GM19395 (cell line): ENCODE measurements around the gene ZMAT5.

Experiments
- ATAC-seq: cut with Tn5 transposase; IDR thresholded peaks from one replicate; pipeline ENCODE4 v1.9.1; 2021; ENCODE audit warnings: mild to moderate bottlenecking, moderate library complexity; ENCODE audit not compliant: unreplicated experiment

Gene ZMAT5

DNA sequence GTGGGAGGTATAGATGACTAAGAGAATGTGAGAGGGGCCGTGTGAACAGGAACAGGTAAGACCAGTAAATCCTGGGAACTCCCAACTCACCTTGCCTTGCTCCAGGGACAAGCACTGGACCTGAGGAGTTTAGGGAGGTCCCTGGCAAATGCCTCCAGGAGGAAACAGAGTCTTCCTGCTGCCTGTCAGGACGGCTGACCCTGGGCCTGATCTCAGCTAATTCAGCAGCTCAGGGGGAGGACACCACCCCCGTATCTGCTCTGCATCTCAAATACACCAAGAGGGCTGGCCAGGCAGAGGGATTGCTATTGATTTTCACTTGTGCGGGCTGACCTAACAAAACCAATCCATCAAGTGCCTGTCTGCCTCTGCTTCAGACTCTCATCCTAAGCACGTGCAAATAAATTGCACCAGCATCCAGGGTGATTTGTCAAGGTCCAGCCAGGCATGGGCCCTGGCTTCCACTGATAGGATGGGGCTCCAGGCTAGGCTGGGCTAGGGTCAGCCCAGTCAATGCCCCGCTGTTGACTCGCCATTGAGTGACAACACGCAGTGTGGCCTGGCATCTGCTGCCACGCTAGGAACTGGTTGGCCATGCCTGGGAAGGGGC is 20.7 kb upstream of the ZMAT5 start:
- no peak for ATAC-seq

DNA sequence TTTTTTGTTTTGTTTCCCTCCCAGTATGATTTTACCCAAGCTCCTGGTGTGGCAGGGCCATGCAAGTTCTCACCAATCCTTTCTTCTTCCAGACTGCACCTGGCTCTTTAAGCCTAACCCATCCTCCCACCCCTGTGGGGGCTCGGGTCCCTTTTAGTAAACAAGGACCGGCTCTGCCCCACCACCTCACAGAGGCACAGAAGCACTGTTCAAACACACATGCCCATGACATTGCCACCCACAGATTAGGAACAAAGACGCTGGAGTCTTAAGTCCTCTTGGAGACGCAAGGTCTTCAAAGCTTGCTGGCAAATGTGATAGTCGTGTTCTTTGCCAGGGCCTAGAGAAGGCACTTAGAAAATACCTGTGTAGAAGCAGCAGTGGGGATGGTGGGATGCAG is 19.2 kb upstream of the ZMAT5 start:
- ATAC-seq = no peak

DNA sequence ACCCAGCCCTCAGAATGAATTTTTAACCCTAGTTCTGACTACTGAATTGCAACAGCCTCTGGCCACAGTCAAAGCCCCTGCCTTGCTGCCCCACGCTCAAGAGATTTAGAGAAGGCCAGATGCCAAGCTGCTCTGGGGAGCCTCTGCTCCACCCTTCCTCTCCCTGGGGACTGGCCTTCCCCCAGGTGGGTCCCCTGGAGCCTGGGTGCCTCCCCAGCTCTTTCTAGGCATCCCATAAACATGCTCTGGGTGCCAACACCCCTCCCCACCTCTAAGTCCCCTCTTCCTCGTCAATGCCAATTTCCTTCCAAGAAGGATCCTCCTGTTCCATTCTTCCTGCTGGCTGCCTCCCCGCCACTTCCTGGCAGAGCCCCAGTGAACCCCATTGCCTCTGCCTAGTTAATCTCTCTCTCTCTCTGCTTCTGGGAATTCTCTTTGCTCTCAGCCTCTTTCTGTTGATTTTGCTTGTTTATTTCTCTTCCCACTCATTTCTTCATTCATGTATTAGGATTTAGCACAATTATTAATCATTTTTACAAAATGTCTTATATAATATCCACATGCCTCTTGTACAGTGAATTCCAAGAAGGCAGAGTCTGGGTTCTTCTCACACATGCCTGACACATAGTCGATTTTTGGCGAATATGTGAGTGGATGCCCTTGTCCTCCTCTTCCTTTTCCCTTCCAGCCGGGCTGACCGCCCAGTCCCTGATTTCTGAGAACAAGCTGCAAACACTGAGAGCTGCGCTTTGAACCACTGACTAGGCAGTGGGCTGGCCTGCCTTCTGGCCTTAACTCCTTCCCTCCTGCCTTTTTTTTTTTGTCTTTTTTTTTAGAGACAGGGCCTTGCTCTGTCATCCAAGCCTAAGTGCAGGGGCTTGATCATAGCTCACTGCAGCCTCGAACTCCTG is 17.9 kb upstream of the ZMAT5 start:
- no peak for ATAC-seq

DNA sequence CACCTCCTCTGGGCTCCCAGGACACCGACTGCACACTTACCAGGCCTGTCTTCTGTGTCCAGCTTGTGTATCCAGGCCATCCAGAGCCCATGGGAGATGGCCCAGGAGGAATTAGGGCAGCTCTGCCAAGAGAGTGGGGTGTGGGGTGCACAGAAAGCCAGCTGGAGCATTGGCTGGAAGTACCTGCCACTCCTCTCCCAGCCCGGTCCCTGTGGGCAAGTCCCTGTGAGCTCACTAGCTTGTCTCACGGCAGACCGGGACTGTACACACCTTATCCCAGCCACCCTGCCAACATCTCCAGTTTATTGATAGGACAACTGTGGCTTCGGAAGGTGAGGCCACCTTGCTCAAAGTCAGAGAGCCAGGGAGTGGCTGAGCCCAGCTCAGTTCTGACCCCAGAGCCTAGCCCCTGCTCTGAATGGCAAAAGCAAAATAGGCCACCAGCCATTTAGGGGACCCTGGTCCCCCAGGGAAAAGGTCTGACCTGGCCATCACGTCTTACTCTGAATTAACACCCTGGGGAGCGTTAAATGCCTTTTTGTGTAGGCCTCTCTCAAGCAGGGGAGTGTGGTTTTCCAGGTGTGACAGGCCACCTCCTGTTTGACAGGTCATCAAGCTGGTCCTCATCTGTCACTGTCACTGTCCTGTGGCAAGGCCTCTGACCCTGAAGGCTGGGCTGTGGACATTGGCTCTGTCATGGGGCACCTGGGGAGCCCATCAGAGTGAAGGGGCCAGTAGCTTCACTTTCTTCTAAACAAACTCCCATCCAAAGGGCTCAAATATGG is 15.4 kb upstream of the ZMAT5 start:
- no peak for ATAC-seq

DNA sequence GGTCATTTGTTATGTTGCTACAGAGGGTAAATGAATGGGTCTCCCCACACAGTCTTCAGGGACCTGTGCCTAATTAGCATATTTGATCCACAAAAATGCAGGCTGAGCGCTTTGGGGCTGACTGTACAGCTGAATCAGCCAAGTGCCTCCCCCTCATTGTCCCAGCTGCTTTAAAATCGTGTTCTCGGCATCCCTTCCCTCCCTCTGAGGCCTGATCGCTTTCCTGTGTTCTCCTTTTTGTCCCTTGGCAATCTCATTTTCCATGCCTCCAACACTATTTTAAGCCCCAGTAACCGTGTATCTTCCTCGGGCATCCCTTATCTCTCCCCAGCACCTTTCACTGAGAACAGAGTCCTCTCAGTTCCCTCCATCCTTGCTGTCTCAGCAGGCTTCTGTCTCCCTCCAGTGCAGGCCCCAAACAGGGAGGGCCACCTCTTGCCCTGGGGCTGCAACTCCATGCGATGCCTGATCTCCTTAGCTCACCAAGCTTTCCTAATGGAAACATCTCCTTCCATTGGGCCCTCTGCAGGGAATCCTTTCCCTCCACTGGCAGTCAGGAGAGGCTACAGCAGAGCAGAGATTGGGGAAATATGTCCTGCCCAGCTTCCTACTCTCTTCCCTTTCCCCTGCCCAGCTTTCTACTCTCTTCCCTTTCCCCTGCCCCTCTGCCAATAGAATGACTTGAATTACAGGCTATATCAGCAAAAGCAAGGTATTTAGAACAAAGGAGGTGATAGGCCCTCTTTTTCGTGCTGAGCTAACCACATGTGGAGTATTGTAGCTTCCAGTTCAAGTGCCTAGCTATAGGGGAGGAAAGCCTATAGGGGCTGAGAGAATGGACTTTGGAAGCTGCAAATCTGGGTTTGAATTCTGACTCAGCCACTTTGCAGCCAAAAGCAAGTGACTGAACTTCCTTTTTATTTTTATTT is 14.2 kb upstream of the ZMAT5 start:
- no peak for ATAC-seq

DNA sequence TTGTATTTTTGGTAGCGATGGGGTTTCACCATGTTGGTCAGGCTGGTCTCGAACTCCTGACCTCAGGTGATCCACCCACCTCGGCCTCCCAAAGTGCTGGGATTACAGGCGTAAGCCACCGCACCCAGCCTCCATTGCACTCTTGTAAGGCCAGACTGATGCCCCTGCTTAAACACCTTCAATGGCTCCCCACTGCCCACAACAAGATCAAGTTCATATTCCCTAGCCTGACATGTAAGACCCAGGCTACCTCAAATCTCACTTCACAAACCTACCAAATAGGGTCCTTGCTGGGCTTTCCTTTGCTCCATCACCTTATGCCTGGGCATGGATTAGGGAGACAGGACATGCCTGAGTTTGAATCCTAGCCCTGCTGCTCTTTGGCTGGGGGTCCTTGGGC is 13.4 kb upstream of the ZMAT5 start:
- ATAC-seq = no peak

DNA sequence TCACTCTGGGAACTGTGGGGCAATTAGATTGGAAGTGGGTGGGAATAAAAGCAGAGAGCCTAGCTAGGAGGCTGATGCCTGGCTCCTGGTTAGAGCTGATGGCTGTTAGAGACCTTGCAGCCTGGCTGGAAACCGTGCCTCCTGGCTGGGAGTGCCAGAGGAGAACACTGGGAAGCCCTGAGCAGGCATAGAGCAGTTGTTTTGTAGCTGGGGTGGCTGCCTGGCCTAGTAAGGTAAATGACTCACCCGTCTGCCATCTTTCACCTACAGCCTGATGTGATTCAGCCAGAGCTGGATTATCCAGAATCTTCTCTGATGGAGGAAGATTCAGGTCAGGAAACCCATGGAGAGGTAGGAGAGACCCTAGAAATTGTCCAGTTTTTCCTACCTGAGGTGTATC is 6.4 kb upstream of the ZMAT5 start:
- ATAC-seq = no peak

DNA sequence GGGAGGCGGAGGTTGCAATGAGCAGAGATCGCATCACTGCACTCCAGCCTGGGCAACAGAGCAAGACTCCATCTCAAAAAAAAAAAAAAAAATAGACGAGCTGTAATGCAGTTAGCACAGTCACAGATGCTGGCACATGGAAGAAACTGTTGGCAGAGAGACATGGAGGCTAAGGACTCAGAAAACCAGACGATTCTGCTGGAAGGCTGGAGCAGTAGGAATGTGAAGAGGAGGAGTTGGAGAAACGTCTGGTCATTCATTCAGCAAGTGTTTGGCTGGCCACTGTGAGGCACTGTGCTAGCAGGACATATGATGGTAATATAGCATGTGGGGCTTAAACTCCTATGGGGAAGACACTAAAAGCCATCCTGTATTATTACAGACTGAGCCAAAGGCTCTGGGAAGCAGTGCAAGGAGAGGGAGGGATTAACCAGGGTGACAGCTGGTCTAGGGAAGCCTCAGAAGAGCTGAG is 5.4 kb upstream of the ZMAT5 start:
- no peak for ATAC-seq

DNA sequence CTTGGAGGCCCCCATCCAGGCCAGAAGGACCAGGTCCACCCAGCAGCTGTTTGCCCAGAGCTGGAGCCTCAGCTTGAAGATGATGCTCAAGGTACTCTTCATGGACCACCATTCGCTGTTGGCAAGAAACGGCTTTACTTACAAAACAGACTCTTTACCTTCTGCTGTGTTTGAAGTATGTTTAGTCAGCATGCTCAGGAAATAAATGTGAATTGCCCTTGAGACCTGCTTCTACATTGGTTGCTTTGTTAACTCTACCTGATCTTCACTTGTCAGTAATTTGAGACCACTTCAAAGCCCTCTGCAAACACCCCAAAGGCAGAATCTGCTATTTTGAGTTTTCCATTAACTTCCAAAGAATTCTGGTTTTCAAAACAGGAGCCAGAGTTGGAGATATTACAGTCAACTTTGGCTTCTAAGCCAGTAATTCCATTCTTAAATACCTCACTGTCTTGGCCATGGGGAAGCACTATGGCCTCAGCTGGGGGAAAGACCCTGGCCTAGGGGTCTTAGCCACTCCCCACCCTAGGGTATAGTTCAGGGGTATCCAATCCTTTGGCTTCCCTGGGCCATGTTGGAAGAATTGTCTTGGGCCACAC is 3.0 kb upstream of the ZMAT5 start:
- no peak for ATAC-seq

DNA sequence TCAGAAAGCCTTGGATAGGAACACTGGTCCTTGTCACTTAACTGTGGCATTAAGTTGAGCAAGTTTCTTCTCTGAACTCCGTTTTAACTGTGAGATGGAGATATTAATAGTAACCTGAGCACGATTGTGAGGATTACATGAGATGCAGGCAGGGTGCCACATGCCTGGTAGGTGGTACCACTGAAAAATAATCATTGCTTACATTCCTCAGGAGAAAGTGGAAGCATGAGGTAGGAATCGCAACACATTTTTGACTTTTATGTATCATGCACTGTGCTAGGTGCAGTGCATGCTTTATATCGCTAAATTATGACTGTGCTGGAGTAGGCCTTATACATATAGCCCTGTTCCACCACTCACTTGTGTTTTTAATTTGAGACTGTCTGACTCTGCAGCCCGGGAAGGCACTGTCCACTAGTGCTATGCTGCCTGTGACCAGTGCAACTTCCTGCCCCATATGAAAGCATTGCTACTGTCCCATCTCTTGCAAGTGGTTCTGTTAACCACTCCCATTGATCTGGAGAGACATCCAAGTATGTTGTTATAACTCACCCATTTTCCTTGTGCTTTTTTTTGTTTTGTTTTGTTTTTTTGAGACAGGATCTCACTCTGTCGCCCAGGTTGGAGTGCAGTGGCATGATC is 1.4 kb upstream of the ZMAT5 start:
- no peak for ATAC-seq

DNA sequence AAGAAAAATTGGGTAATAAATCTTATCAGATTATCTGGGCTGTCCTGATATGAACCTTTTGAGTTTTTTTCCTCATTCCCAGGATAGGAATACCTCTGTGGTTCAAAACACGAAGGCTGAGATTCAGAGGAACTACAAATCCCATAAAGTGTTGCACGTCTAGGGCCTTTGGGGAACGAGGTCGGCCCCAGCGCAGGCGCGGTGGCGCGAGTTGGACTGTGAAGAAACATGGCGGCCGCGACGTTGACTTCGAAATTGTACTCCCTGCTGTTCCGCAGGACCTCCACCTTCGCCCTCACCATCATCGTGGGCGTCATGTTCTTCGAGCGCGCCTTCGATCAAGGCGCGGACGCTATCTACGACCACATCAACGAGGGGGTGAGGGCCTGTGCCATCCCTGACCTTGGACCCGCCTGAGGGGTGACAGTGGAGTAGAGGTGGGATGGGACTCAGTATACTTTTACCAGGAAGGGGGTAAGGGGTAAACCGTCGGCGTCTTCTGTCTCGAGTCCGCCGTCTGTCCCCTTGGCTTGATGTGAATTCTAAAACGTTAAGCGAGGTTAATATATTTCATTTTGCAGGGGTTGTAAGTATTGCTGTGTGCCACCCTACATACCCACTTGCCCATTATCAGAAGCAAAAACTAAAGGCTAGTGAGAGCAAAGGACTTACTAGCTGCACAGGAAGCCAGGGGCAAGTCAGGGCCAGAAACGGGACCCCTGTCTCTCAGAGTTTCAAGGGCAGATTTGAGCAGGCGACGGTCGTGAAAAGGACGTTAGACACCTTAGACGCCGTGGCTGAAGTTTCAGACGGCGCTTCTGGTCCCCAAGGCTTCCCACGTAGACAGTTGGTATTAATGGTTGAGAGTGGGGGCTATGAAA is 604 bp upstream of the ZMAT5 start, which contains the start of gene UQCR10:
TSS of gene UQCR10 (plus strand) at position 199 of the 881 bp plus-strand sequence. CDS start at position 229, 30 bp downstream.
- peak; percentile 62 for ATAC-seq

DNA sequence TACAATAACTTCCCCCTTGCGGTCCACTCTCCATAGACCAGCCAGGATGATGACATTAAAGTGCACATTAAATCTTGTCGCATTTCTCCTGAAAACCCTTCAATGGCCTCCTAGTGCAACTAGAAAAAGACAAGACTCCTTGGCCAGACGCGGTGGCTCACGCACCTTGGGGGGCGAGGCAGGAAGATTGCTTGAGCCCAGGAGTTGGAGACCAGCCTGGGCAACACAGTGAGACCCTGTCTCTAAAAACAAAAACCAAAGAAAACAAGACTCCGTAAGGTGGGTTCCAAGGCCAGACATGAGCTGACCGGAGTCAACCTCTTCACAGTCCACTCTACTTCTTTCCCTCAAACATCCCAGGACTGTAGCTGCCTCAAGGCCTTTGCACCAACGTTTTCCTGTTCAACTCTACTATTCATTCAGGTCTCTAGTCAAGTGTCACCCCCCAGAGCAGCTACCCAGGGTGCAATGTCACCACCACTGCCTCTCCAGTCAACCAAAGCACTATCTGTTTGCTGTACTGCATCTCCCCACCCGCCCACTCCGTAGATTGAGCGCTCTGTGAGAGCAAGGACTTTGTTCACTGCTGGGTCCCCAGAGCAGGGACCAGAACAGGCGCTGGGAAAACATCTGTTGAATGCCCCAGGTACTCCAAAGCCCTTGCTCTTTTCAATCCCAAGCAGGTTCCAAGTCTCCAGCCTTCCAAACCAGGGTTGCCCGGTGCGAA is 739 bp downstream of the ZMAT5 start:
- ATAC-seq = peak; percentile 8

DNA sequence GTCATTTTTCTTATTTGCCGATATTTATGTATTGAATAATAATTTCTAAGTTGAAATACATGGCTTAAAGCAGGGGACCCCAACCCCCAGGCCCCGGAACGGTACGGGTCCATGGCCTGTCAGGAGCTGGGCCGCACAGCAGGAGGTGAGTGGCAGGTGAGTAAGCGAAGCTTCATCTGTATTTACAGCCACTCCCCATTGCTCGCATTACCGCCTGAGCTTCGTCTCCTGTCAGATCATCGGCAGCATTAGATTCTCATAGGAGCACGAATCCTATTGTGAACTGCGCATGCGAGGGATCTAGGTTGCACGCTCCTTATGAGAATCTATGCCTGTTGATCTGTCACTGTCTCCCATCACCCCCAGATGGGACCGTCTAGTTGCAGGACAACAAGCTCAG is 4.5 kb downstream of the ZMAT5 start:
- ATAC-seq = no peak

DNA sequence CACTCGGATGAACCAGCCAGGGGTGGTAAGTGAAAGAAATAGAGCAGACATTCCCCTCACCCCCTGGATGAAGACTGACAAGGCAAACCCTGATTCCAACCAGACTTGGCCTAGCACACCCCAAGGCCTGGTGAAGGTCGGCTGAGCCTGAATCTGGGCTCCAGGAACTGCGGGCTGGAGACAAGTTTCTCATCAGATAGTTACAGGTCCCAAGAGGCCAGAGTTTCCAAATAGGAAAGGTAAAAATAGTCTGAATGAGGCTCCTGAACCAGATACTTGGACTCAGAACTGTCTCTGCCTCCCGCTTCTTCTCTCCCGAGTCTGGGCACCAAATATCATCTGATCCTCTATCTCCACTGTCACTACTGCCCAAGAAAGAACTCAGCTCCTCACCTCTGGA is 7.8 kb downstream of the ZMAT5 start:
- ATAC-seq = no peak

DNA sequence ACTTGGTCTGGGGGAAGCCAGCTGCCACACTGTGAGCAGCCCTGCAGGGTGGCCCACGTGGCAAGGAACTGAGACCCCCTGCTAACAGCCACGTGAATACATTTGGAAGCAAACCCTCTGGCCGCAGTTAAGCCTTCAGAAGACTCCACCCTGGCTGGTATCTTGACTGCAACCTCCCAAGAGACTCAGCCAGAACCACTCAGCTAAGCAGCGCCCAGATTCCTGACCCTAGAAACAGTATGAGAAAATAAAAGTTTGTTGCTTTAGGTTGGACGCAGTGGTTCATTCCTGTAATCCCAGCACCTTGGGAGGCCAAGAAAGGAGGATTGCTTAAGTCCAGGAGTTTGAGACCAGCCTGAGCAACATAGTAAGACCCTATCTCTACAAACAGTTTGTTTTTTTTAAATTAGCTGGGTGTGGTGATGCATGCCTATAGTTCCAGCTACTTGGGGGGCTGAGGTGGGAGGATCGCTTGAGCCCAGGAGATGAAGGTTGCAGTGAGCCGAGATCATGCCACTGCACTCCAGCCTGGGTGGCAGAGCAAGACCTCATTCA is 8.7 kb downstream of the ZMAT5 start:
- ATAC-seq = no peak

DNA sequence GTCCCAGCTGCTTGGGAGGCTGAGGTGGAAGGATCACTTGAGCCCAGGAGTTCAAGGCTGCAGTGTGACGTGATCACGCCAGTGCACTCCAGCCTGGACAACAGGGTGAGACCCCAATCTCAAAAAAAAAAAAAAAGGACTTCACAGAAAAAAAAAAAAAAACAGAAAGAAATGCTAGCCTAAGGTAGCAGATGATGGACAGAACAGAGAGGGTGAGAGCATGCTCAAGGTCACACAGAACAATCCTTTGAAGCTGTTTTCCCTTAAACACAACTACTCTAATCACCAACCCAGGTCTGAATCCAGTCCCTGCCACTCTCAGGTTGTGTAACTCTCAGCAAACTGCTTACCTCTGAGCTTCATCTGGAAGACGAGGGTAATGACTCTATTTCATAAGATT is 9.7 kb downstream of the ZMAT5 start:
- ATAC-seq = no peak

DNA sequence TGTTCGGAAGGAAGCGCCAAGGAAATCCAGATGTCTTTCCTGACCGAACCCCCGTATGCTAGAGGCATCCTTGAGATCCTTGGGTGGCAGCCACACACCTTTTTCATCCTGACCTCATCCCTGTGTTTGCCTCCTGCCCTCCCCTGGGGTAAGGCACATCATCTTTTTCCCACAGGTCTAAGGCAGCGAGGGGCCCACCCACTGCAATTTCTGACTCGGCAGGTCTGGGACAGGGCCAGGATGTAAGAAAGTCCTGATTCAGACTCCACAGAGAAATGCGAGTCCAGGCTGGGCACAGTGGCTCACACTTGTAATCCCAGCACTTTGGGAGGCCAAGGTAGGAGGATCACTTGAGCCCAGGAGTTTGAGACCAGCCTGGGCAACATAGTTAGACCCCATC is 10.5 kb downstream of the ZMAT5 start:
- no peak for ATAC-seq

DNA sequence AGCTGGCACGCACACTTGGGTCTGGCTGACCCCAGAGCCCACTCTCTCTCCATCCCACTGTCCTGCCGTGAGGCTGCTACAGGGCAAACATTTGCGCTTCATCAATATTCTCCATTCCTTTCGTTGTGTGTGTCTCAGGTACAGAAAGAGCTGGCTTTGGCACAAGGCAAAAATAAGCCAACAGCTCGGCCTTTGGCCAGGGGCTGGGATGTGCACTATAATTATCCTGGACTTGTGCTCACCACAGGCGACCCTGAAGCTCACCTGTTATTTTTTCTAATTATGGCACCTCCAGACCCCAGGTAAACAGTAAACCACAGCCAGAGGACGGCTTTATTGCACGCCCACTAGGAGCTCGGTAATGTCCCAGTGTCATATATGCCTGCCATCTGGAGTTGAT is 10.9 kb downstream of the ZMAT5 start:
- ATAC-seq = no peak
